Duodenal mucosa (tissue), 2 donors: ENCODE measurements around the gene EEA1.
"Not testable (repeated sequence)": the region's sequence is repeated elsewhere in the genome, so short reads cannot be mapped to it uniquely, and the experiment has no call there.

Experiments
- H3K27ac ChIP-seq: one replicate; pipeline ENCODE4 v1.7.0; 2013; ENCODE audit warnings: low read depth, low read length
- H3K27me3 ChIP-seq, 2 donors: one replicate each; pipeline ENCODE4 v1.7.0; 2013; ENCODE audit warnings: low read length in 2 of 2, control low read depth in 1 of 2; ENCODE audit not compliant: insufficient read depth in 2 of 2, control insufficient read depth in 1 of 2
- H3K36me3 ChIP-seq, 2 donors: one replicate each; pipeline ENCODE4 v1.7.0; 2013; ENCODE audit warnings: low read length in 2 of 2, control low read depth in 1 of 2; ENCODE audit not compliant: insufficient read depth in 2 of 2, control insufficient read depth in 1 of 2
- H3K4me1 ChIP-seq, 2 donors: one replicate each; pipeline ENCODE4 v1.7.0; 2013; ENCODE audit warnings: low read length in 2 of 2, control low read depth in 1 of 2; ENCODE audit not compliant: insufficient read depth in 2 of 2, control insufficient read depth in 1 of 2
- H3K4me3 ChIP-seq, 2 donors: one replicate each; pipeline ENCODE4 v1.7.0; 2013; ENCODE audit warnings: low read length in 2 of 2, low read depth in 1 of 2
- H3K9ac ChIP-seq, 2 donors: one replicate each; pipeline ENCODE4 v1.7.0; 2013; ENCODE audit warnings: low read length in 2 of 2, low read depth in 1 of 2
- H3K9me3 ChIP-seq, 2 donors: one replicate each; pipeline ENCODE4 v1.7.0; 2013; ENCODE audit warnings: low read length in 2 of 2, control low read depth in 1 of 2; ENCODE audit not compliant: control insufficient read depth in 1 of 2

The EEA1 gene

DNA sequence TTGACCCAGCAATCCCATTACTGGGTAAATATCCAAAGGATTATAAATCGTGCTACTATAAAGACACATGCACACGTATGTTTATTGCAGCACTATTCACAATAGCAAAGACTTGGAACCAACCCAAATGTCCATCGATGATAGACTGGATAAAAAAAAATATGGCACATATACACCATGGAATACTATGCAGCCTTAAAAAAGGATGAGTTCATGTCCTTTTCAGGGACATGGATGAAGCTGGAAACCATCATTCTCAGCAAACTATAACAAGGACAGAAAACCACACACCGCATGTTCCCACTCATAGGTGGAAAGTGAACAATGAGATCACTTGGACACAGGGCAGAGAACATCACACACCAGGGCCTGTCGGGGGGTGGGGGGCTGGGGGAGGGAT, 134.7 kb downstream of the EEA1 start:
- not testable (repeated sequence) for H3K4me1 ChIP-seq, H3K27ac ChIP-seq, H3K9me3 ChIP-seq, H3K4me3 ChIP-seq, H3K27me3 ChIP-seq, H3K9ac ChIP-seq
- H3K36me3 ChIP-seq: peaks cover 0 to 13% of the 10 kb centered on the region in 2 donors

DNA sequence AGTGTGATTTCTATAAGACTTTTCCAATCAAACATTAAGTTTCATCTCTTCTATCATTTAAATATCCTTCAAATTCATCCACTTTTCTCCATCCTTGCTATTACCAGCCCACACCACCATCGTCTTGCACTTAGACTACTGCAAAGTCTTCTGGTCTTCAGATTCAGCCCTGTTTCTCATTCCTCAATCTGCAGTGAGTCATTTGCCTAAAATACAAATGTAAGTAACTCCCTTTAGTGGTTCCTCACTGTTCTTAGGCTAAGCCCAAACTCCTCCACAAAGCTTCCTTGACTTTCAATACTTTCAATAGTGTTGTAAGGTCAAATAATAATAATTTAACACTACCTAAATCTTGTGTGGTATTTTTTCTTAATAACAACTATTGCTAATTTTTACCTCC, 143.1 kb downstream of the EEA1 start:
- Histone ChIP-seq H3K36me3 (peaks cover 6% of the 10 kb centered on the region in 2 donors), H3K9ac (no peak overlapping the region), H3K4me3 (no peak overlapping the region), H3K27me3 (no peaks in the 10 kb centered on the region), H3K27ac (no peak overlapping the region), H3K4me1 (no peaks in the 10 kb centered on the region), H3K9me3 (no peaks in the 10 kb centered on the region)

DNA sequence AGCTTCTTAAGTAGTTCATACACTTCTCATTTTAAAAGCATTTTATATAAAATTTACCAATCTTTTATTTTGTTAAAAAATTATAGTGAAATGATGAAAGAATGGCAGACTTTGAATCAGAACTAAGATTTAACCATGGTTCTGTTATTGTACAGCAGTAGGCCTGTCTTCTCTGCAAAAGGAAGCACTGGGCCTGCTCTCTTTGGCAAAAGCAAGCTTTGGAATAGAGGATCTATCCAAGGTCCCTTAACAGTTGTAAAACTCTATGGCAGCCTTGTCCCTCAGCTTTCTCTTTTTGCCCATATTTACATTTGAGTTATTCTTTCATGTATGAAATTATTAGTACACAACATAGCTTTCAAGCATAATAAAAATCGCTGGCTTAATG, 143.5 kb downstream of the EEA1 start:
- H3K9ac ChIP-seq: no peak overlapping the region
- no peak overlapping the region for H3K27ac ChIP-seq
- no peaks in the 10 kb centered on the region for H3K4me1 ChIP-seq
- peaks cover 6% of the 10 kb centered on the region in 2 donors for H3K36me3 ChIP-seq
- H3K4me3 ChIP-seq: no peak overlapping the region
- no peaks in the 10 kb centered on the region for H3K9me3 ChIP-seq
- H3K27me3 ChIP-seq: no peaks in the 10 kb centered on the region

DNA sequence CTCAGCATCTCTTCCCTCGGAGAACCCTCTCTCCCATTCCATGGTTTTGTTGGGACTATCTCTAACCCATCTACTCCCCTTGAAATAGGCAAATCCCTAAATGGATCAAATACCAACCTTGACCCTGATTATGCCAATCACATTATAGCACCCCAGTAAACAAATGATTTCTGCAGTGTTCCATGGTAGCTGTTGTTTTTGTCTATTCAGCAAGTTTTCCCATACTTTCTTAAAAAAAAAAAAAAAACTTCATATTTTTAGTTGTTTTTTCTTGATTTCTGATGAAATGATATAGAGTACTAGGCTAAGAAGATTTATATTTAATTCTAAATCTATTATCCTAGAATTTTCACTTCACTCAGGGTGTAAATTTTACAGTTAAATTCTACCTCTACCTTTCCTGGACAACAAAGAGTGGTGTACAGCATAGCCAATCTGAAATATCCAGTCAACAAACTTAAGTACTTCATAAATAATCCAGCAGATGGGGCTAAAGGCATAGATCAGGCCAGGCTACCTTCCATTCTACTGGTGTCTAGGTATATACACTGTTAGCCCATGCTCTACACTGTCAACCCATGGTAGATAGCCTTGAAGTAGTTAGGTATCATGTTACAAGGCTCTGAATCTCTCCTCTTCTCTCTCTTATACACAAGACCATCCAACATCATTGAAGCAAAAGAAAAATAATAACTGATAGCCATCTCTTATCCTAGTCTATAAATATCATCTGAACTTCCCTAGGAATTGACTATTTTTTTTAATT, 144.1 kb downstream of the EEA1 start:
- Histone ChIP-seq H3K27me3 (no peaks in the 10 kb centered on the region), H3K9me3 (no peaks in the 10 kb centered on the region), H3K27ac (no peak overlapping the region), H3K9ac (no peak overlapping the region), H3K4me3 (no peak overlapping the region), H3K36me3 (peaks cover 6% of the 10 kb centered on the region in 2 donors), H3K4me1 (no peaks in the 10 kb centered on the region)

DNA sequence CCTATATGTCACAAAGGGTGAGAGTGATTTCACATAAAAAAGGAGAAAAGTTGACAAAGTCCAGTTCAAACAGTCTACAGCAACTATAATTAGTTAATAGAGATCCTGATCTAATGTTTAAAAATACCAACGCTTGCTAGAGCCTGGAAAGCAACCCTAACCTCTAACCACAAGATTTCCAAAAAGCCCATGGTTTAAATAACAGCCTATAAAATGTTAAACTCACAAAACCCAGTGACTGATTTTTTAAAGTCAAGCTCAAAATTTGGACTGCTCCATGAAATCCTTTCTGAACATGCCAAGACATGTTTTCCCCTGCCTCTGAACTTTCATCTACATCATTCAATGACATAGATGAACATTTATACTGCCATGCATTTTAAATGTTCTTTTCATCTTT, 144.7 kb downstream of the EEA1 start:
- no peak overlapping the region for H3K4me3 ChIP-seq
- peaks cover 6% of the 10 kb centered on the region in 2 donors for H3K36me3 ChIP-seq
- H3K27ac ChIP-seq: no peak overlapping the region
- H3K9me3 ChIP-seq: no peaks in the 10 kb centered on the region
- no peaks in the 10 kb centered on the region for H3K4me1 ChIP-seq
- H3K9ac ChIP-seq: no peak overlapping the region
- H3K27me3 ChIP-seq: no peaks in the 10 kb centered on the region

DNA sequence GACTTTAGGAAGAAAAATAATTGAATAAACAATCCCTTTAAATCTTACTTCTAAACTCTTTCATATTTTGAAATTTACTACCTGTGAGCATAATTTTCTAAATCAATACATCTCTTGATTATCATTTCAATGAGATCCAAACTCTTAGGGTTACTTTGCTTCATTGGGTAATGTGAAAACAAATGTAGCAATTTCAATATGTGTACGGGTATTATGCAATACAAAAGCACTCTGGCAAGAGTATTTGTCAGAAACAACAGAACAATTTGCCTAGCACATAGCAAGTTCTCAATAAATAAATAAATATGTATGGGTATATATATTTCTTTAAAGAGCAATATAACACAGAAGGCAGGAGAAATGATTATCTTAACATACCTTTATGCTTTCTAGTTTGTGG, 149.2 kb downstream of the EEA1 start:
- peaks cover 13 to 28% of the 10 kb centered on the region in 2 donors for H3K36me3 ChIP-seq
- H3K27ac ChIP-seq: no peak overlapping the region
- no peak overlapping the region for H3K4me3 ChIP-seq
- no peaks in the 10 kb centered on the region for H3K27me3 ChIP-seq
- H3K4me1 ChIP-seq: no peaks in the 10 kb centered on the region
- H3K9me3 ChIP-seq: no peaks in the 10 kb centered on the region
- no peak overlapping the region for H3K9ac ChIP-seq

DNA sequence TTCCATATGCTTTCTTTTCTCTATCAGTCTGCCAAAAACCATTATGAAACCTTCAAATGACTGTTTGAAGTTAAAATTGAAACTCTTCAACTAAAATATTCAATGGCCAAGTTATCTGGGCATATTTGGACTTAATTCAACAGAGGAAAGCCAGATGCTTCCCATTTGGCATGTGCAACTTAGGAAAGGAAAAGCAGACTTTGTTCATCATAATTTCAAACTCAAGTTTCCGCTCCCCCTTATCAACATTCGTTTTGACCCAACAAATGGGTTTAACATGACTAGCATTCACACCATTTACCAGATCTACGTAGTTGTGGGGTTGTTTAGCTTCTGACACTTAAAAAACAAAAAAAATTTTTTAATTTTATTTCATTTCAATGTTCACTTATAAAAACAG, 150.6 kb downstream of the EEA1 start:
- no peak overlapping the region for H3K4me3 ChIP-seq
- no peaks in the 10 kb centered on the region for H3K9me3 ChIP-seq
- H3K9ac ChIP-seq: no peak overlapping the region
- H3K27ac ChIP-seq: no peak overlapping the region
- H3K27me3 ChIP-seq: no peaks in the 10 kb centered on the region
- peaks cover 13 to 28% of the 10 kb centered on the region in 2 donors for H3K36me3 ChIP-seq
- H3K4me1 ChIP-seq: no peaks in the 10 kb centered on the region

DNA sequence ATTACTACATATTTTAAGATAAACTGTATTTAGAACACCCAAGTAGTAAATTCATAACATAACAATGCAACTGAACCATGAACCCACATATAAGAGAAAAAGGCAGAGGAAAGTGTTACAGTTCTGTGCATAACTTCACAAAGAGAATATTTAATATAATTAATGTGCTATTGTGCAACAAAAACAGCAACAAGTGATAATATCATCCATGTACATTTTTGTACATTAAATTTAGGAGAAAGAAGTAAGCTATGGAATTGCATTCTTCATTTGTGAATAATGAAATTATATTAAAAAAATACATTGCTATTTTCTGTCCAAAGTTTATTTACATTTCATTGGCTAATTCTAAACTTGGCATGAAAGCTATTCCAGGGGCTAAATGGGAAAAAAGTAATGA, 153.7 kb downstream of the EEA1 start:
- H3K4me1 ChIP-seq: no peaks in the 10 kb centered on the region
- no peak overlapping the region for H3K27ac ChIP-seq
- H3K27me3 ChIP-seq: no peaks in the 10 kb centered on the region
- H3K4me3 ChIP-seq: no peak overlapping the region
- no peak overlapping the region for H3K9ac ChIP-seq
- H3K9me3 ChIP-seq: no peaks in the 10 kb centered on the region
- H3K36me3 ChIP-seq: peaks cover 9 to 22% of the 10 kb centered on the region in 2 donors

DNA sequence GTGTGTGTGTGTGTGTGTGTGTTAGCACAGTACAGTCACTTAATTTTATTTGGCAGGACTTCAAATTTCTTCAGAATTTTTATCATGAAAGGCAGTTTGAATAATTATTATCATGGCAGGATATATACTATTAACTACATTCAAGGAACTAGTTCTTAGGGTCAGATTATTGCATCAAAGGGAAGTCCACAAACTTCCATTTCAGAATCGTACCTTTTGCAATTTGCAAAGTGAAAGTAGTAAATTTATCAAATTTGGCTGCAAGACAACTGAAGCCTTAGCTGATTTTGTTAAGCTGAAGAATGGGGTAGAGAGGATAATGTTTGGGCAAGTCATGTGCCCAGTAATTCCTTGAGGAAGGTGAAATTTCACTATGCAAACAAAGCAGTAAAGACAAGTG, 158.1 kb downstream of the EEA1 start:
- H3K4me1 ChIP-seq: peaks cover 0 to 6% of the 10 kb centered on the region in 2 donors
- no peak overlapping the region for H3K4me3 ChIP-seq
- peaks cover 0 to 7% of the 10 kb centered on the region in 2 donors for H3K36me3 ChIP-seq
- no peak overlapping the region for H3K9ac ChIP-seq
- H3K9me3 ChIP-seq: no peaks in the 10 kb centered on the region
- H3K27ac ChIP-seq: no peak overlapping the region
- no peaks in the 10 kb centered on the region for H3K27me3 ChIP-seq

DNA sequence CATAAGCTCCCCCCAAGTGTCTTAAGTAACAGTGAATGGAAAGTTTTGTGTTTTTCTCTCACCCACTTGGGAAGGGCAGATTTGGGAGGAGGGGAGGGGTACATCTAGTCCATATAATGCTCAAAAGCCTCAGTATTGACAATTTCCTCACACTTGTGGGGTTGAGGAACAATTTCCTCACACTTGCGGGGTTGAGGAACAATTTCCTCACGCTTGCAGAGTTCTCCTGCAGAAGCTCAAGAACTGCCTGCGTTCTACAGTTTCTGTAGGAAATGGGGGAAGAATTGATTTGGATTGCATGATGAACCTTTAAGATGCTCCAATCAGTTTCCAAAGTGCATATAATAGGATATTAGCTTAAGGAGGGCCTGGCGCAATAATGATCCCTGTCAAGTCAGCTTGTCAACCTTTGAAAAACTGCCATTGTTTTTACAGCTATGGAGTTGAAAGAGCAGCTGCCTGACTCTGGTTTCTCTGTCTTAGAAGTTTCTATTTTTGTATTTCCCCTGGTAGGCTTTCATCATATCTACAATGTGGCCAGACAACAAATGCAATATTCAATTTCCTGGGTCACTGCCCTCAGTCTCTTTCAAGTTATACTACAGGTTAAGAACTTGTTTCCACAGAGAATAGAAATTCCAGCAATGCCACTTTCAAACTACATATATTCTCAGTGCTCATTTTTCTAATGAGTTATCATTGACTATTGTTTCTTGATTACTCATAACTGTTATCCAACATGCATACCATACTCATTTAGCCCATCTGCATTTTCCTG, 159.8 kb downstream of the EEA1 start:
- H3K9ac ChIP-seq: no peak overlapping the region
- H3K4me3 ChIP-seq: no peak overlapping the region
- H3K36me3 ChIP-seq: no peaks in the 10 kb centered on the region
- peaks cover 0 to 6% of the 10 kb centered on the region in 2 donors for H3K4me1 ChIP-seq
- H3K27me3 ChIP-seq: no peaks in the 10 kb centered on the region
- no peaks in the 10 kb centered on the region for H3K9me3 ChIP-seq
- no peak overlapping the region for H3K27ac ChIP-seq
